ENCODE data around the gene SLCO1B3. TPM values are rescaled to one million over a fixed set of nuclear protein-coding genes. Genes with fewer than 3 reads are reported as not detected.

The SLCO1B3 gene
- total and polyA plus RNA-seq, 2 donors (not counting 1 experiment from before 2014, with no cell fraction given): not detected

GRCh38 chr12:20950248-20950647 is 139.7 kb downstream of the SLCO1B3 start:
- no peak for DNase-seq
- CTCF ChIA-PET: interaction anchor here (0.6 to 1.7 kb wide), 4 partner anchors 10 to 729 kb away, joined by 3 to 4 read pairs (median 4); no protein-coding TSS in a partner anchor
- no CpG with 5 or more reads among the region's 3 CpGs for WGBS (ENCODE audit: insufficient coverage)

GRCh38 chr12:20963303-20963702 is 152.8 kb downstream of the SLCO1B3 start:
- Histone ChIP-seq H2AFZ (ENCODE audit: insufficient read depth, low read depth, low read length, poor library complexity, severe bottlenecking) (no peak overlapping the region), H3K9me3 (ENCODE audit: control extremely low read depth in 1 of 3, control insufficient read depth in 2 of 3, insufficient read depth in 1 of 3, low read length in 2 of 3) (no peaks in the 10 kb centered on the region), H3K27me3 (replicated peaks in 1 of 4; ENCODE audit: control extremely low read depth in 1 of 4, control insufficient read depth in 3 of 4, insufficient read depth in 4 of 4, low read length in 3 of 4) (no peaks in the 10 kb centered on the region), H3K27ac (ENCODE audit: low read length in 2 of 2) (no peak overlapping the region), H3K4me3 (ENCODE audit: control extremely low read depth in 1 of 5, extremely low read depth in 1 of 5, insufficient read depth in 1 of 5, low read depth in 2 of 5, low read length in 4 of 5) (no peak overlapping the region), H3K4me1 (ENCODE audit: control insufficient read depth in 2 of 2, insufficient read depth in 2 of 2, low read length in 2 of 2) (no peaks in the 10 kb centered on the region), H3K79me2 (ENCODE audit: control insufficient read depth, insufficient read depth, low read length) (no peaks in the 10 kb centered on the region), H3K9ac (ENCODE audit: low read length) (no peak overlapping the region), H3K36me3 (replicated peaks in 1 of 2; ENCODE audit: control extremely low read depth in 1 of 2, control insufficient read depth in 1 of 2, extremely low read depth in 1 of 2, insufficient read depth in 2 of 2, low read length in 1 of 2) (no peaks in the 10 kb centered on the region), H3K4me2 (replicated peaks; ENCODE audit: low read depth, low read length, poor library complexity, severe bottlenecking) (no peak overlapping the region), H4K20me1 (ENCODE audit: control insufficient read depth, insufficient read depth, low read length, poor library complexity, severe bottlenecking) (no peaks in the 10 kb centered on the region)
- ChIA-PET POLR2A (no interaction called here), CTCF (no interaction called here)
- Mint-ChIP-seq H3K4me3 (no peak overlapping the region), H3K9me3 (ENCODE audit: insufficient read depth) (peaks cover 2% of the 10 kb centered on the region), H3K4me1 (no peaks in the 10 kb centered on the region), H3K27me3 (no peaks in the 10 kb centered on the region), H3K27ac (no peak overlapping the region)
- TF ChIP-seq CTCF (IDR thresholded peaks at IDR 0.05): no peak
- TF ChIP-seq EZH2 (IDR thresholded peaks at IDR 0.05; ENCODE audit: borderline replicate concordance, insufficient read depth, low read depth, low read length, poor library complexity, severe bottlenecking): no peak
- 100% methylated on average over 1 of the region's 2 CpGs for WGBS (ENCODE audit: insufficient coverage)
- ATAC-seq (ENCODE audit: low read depth) (no peak), DNase-seq (no peak)
- intact Hi-C loops (cut with micrococcal nuclease): no loop called here

More at GRCh38 chr12:20950248-20950647, 139.7 kb downstream of the SLCO1B3 start:
- H4K20me1 ChIP-seq (ENCODE audit: control insufficient read depth, insufficient read depth, low read length, poor library complexity, severe bottlenecking): no peaks in the 10 kb centered on the region
- H3K27ac Mint-ChIP-seq: no peak overlapping the region
- H2AFZ ChIP-seq (ENCODE audit: insufficient read depth, low read depth, low read length, poor library complexity, severe bottlenecking): no peak overlapping the region
- H3K79me2 ChIP-seq (ENCODE audit: control insufficient read depth, insufficient read depth, low read length): no peaks in the 10 kb centered on the region
- no peaks in the 10 kb centered on the region for H3K27me3 Mint-ChIP-seq
- H3K9me3 ChIP-seq (ENCODE audit: control extremely low read depth in 1 of 3, control insufficient read depth in 2 of 3, insufficient read depth in 1 of 3, low read length in 2 of 3): no peaks in the 10 kb centered on the region
- H3K36me3 ChIP-seq (replicated peaks in 1 of 2; ENCODE audit: control extremely low read depth in 1 of 2, control insufficient read depth in 1 of 2, extremely low read depth in 1 of 2, insufficient read depth in 2 of 2, low read length in 1 of 2): no peaks in the 10 kb centered on the region
- no peak overlapping the region for H3K27ac ChIP-seq (ENCODE audit: low read length in 2 of 2)
- H3K4me2 ChIP-seq (replicated peaks; ENCODE audit: low read depth, low read length, poor library complexity, severe bottlenecking): no peak overlapping the region
- no peaks in the 10 kb centered on the region for H3K9me3 Mint-ChIP-seq (ENCODE audit: insufficient read depth)
- no peak for ATAC-seq (ENCODE audit: low read depth)
- no peaks in the 10 kb centered on the region for H3K4me1 ChIP-seq (ENCODE audit: control insufficient read depth in 2 of 2, insufficient read depth in 2 of 2, low read length in 2 of 2)
- H3K4me3 Mint-ChIP-seq: no peak overlapping the region
- H3K27me3 ChIP-seq (replicated peaks in 1 of 4; ENCODE audit: control extremely low read depth in 1 of 4, control insufficient read depth in 3 of 4, insufficient read depth in 4 of 4, low read length in 3 of 4): no peaks in the 10 kb centered on the region
- intact Hi-C loops (cut with micrococcal nuclease): no loop called here
- POLR2A ChIA-PET: no interaction called here
- no peak overlapping the region for H3K9ac ChIP-seq (ENCODE audit: low read length)
- no peak overlapping the region for H3K4me3 ChIP-seq (ENCODE audit: control extremely low read depth in 1 of 5, extremely low read depth in 1 of 5, insufficient read depth in 1 of 5, low read depth in 2 of 5, low read length in 4 of 5)
- TF ChIP-seq EZH2 (IDR thresholded peaks at IDR 0.05; ENCODE audit: borderline replicate concordance, insufficient read depth, low read depth, low read length, poor library complexity, severe bottlenecking) (no peak), CTCF (IDR thresholded peaks at IDR 0.05) (peak; percentile 53)
- no peaks in the 10 kb centered on the region for H3K4me1 Mint-ChIP-seq

Data from B cell (primary cell).